Activated effector memory CD4-positive, alpha-beta T cell treated with anti-CD3 and anti-CD28 coated beads, Interleukin-2, amount 50 U/mL, for 16 hours (primary cell): ENCODE results near the gene CXXC1.
"Not testable (repeated sequence)": the region's sequence is repeated elsewhere in the genome, so short reads cannot be mapped to it uniquely, and the experiment has no call there.

Source experiments
- DNase-seq: peaks from one replicate; pipeline ENCODE4 v3.0.0-alpha.2; 2020

CXXC1 gene

GRCh38 chr18:50287441-50288347 lies at the start of gene CXXC1:
CXXC1 (minus strand) TSS chr18:50287692; CDS start chr18:50287589, 103 bp downstream.
- peak; percentile 99 for DNase-seq

GRCh38 chr18:50334546-50335152 lies 47.2 kb upstream of the CXXC1 start:
- no peak for DNase-seq

GRCh38 chr18:50331691-50332090 lies 44.2 kb upstream of the CXXC1 start:
- DNase-seq, result no peak

- no peak for DNase-seq
Observed at GRCh38 chr18:50330176-50330575, 42.7 kb upstream of the CXXC1 start.

- DNase-seq, result no peak
Observed at GRCh38 chr18:50327983-50328382, 40.5 kb upstream of the CXXC1 start.

- no peak for DNase-seq
Observed at GRCh38 chr18:50320719-50321118, 33.2 kb upstream of the CXXC1 start.

GRCh38 chr18:50315100-50315871 lies 27.8 kb upstream of the CXXC1 start:
- DNase-seq, result no peak

GRCh38 chr18:50313873-50314460 lies 26.5 kb upstream of the CXXC1 start:
- no peak for DNase-seq

GRCh38 chr18:50313031-50313607 lies 25.6 kb upstream of the CXXC1 start:
- DNase-seq, result no peak

GRCh38 chr18:50312296-50313030 lies 25.0 kb upstream of the CXXC1 start:
- DNase-seq, result no peak

GRCh38 chr18:50311650-50312049 lies 24.2 kb upstream of the CXXC1 start:
- DNase-seq, result no peak

GRCh38 chr18:50310080-50310479 lies 22.6 kb upstream of the CXXC1 start:
- no peak for DNase-seq

- DNase-seq, result not testable (repeated sequence)
Observed at GRCh38 chr18:50308851-50309250, 21.4 kb upstream of the CXXC1 start.

- peak; percentile 95 for DNase-seq
Observed at GRCh38 chr18:50307738-50308470, 20.4 kb upstream of the CXXC1 start.

GRCh38 chr18:50307400-50307737 lies 19.9 kb upstream of the CXXC1 start:
- DNase-seq, result no peak

- DNase-seq, result no peak
Observed at GRCh38 chr18:50306944-50307343, 19.5 kb upstream of the CXXC1 start.

GRCh38 chr18:50301074-50301473 lies 13.6 kb upstream of the CXXC1 start:
- DNase-seq, result no peak

GRCh38 chr18:50299626-50300388 lies 12.3 kb upstream of the CXXC1 start:
- DNase-seq, result no peak

- no peak for DNase-seq
Observed at GRCh38 chr18:50298443-50299284, 11.2 kb upstream of the CXXC1 start.
